ENCODE measurements around the gene ADAM22.

- TF ChIP-seq, protein P1, sequence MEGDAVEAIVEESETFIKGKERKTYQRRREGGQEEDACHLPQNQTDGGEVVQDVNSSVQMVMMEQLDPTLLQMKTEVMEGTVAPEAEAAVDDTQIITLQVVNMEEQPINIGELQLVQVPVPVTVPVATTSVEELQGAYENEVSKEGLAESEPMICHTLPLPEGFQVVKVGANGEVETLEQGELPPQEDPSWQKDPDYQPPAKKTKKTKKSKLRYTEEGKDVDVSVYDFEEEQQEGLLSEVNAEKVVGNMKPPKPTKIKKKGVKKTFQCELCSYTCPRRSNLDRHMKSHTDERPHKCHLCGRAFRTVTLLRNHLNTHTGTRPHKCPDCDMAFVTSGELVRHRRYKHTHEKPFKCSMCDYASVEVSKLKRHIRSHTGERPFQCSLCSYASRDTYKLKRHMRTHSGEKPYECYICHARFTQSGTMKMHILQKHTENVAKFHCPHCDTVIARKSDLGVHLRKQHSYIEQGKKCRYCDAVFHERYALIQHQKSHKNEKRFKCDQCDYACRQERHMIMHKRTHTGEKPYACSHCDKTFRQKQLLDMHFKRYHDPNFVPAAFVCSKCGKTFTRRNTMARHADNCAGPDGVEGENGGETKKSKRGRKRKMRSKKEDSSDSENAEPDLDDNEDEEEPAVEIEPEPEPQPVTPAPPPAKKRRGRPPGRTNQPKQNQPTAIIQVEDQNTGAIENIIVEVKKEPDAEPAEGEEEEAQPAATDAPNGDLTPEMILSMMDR (IDR thresholded peaks at IDR 0.05), result no peak
- no peak for TF ChIP-seq POLR2A (IDR thresholded peaks at IDR 0.05)
These were observed 34.0 kb downstream of the ADAM22 start for GRCh38 chr7:87968021-87968420.
